HG02884 (cell line): Measurements from ENCODE around the gene CPLX3.
"Not testable (repeated sequence)": the region's sequence is repeated elsewhere in the genome, so short reads cannot be mapped to it uniquely, and the experiment has no call there.

Experiments used
- ATAC-seq: cut with Tn5 transposase; IDR thresholded peaks from one replicate; pipeline ENCODE4 v1.9.1; 2021; ENCODE audit warnings: mild to moderate bottlenecking, moderate library complexity; ENCODE audit not compliant: unreplicated experiment

Gene CPLX3, protein sequence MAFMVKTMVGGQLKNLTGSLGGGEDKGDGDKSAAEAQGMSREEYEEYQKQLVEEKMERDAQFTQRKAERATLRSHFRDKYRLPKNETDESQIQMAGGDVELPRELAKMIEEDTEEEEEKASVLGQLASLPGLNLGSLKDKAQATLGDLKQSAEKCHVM

DNA sequence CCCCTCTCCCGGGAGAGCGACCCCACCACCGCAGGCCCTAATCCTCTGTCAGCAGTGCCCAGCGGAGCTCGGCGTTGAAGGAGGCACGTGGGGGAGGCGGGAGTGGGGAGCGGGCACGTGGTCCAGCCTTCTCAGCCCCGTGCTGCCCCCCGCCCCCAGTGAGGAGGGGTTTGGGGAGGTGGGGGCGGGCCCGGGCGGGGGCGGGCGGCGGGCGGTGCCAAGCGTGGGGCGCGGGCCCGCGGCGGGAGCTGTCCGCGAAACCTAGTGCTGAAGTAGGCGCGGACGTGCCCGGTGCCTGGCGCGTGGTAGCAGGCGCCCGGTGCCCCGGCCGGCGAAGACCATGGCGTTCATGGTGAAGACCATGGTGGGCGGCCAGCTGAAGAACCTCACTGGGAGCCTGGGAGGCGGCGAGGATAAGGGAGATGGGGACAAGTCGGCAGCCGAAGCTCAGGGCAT, at the start of gene CPLX3:
TSS of gene CPLX3 (plus strand) at position 264 of the 456 bp plus-strand sequence. CDS start at position 341, 77 bp downstream.
- no peak for ATAC-seq

DNA sequence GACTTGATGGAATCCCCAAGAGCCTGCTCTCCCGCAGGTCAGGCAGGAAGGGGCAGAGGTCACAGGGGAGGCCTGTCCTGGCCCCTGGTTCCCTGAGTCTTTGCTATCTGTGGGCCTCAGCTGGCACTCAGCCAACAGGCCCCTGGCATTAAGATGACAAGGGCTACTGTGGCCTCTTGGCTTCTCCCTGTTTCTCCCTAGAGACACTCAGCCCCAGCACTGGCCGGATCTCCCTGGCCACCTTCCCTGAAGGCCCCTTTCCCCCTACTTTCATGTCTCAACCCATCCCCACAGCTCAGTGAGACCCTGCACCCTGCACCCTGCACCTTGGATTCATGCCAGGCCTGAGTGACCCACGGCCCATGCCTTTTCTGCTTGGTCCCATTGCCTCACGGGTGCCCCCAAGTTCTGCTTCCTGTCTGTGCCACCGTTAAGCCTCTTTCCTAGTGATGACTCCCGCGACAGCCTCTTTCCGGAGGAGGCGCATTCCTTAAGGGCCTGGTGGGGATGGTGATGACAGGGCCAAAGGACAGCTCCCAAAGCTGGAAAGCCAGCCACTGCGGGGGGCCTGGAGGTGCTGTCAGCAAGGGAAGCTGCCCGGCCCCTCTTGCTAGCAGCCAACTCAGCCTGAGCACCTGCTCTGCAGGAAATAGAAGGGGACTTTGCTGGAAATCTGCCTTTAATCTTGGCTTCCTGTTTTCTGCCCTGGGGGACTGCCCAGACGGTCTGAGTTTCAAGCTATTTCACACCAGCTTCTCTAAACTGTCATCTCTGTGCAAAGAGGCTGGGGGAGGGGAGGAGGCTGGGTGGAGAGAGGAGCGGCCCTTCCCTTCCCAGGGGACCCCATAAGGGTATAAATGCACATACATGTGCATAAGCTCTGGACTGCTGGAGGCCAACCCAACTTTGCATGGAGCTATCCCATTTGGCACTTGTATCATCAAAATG, 49.3 kb upstream of the CPLX3 start:
- no peak for ATAC-seq

DNA sequence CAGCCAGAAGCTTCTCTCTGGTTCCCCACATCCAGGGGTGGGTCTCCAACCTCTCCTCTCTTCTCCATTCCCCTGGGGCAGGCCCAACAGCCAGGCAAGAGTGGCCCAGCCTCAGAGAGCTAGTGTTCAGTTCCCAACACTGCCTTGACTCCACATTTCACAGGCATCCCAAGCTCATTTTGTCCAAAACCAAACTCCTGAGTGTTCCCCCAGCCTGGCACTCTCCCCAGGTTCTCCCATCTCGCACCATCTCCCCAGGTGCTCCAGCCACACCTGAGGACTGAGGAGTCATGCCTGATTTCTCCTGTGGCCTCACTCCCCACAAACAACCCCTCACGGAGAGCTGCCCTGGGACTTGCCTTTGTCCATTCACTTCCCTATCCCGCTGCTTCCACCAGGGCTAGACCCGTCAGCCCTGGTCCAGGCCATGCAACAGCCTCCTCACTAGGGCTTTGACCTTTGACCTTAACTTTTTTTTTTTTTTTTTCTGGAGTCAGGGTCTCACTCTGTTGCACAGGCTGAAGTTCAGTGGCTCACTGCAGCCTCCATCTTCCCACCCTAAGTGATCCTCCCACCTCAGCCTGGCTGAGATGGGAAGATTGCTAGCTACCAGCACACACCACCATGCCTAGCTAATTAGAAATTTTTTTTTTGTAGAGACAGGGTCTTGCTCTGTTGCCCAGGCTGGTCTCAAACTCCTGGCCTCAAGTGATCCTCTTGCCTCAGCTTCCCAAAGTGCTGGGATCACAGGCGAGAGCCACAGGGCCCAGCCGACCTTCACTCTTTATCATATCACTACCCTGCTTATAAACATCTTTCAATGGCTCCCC, 48.4 kb upstream of the CPLX3 start:
- ATAC-seq, result no peak

DNA sequence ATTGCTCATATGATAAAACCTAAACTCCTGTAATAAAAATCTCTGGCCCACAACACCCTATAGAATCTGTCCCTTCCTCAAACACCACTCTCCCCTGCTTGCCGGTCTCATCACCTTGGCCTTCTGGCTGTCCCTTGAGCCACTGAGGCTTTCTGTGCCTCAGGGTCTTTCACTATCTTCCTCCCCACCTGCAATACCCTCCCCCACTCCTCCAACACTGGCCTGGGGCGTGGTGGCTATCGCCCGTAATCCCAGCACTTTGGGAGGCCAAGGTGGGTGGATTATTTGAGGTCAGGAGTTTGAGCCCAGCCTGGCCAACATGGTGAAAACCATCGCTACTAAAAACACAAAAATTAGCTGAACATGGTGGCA, 47.8 kb upstream of the CPLX3 start:
- ATAC-seq, result no peak

DNA sequence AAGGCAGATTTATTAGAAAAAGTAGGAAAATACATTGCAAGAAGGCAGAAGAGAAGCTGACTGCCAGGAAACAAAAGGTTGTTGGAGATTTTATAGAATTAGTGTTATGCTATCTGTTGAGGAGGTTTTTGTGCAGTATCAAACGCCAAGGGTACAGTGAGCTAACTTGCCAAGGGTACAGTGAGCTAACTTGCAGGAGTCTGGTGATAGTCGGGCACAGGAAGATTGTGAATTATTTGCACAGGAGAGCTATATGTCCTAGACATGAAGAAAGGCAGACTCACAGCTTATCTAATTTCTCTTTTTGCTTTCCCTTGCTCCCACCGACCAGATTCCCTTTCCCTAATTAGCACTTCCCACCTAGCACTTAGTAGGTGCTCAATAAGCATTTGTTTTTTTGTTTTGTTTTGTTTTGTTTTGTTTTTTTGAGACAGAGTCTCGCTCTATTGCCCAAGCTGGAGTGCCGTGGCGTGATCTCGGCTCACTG, 47.2 kb upstream of the CPLX3 start:
- no peak for ATAC-seq

DNA sequence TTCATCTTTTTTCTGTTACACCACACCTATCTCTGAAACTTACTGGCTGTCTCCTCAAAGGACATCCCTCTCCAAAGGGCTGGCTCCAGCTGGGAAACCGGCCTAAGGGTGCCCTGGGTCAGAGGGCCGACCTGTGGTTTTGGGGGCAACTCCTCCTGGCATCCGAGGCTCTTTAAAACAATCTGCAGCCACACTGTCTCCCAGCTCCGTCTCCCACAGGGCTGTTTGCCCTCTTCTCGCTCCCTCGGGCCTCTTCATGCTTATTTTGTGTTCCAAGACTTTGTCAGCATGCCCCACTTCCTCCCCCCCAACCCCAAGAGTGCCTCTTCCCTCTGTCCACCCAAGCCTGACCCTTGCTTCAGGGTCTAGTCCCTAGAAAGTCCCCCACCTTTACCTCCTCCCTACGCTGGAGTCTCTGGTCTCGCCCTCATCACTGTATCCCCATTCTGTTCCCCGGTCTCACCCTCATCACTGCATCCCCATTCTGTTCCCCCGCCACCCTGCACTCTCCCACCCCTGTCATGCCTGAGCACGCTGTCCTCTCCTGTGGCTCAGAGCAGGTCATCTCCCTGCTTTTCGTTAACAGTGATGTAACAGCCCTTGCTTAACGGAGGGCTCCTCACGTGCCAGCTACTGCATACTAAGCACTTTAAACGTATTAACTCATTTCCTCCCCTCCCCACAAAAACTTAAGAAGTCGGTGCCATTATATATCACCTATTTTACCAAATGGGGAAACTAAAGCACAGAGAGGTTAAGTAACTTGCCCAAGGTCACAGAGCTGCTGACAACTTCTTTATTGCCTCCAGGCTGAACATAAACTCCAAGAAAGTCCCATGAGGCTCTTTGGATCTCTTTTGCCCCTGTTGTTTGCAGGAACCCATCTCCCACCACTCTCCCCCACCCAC, 45.6 kb upstream of the CPLX3 start:
- no peak for ATAC-seq

DNA sequence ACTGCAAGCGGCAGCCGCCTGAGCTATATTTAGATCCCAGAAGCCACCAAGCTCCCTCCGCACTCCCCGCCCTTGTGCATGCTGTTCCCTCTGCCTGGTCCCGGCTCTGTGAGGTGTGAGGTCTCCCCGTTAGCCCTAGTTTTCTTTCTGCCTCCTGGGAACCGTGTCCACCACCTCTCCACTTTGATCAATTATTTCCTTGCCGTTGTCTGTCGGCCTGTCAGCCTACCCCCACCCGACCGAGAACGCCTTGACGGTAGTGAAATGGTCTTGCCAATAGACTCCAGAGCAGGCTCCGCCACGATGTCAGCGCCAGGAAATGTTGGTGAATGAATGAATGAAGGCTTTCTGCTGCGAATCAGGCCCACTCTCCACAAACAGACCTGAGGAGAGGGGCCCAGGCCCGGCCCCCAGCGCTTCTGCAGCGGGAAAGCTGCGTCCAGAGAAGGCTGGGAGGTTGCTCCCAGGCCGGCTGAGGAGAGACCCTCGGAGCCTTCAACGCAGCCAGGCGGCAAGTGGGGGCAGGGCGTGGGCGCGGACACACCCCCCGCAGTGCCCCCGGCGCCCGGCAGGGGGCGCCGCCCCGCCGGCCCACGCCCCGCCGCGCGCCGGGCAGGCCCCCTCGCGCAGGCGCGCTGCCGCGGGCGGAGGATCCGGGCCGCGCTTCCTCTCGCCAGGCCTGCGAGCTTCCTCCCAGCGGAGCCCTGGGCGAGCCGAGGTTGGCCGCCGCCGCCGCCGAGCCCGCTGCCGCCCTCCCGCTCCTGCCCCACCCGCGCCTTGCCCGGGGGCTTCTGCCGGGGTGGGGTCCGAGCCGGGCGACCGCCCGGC, 44.8 kb upstream of the CPLX3 start, which contains the start of gene CSK:
TSS of gene CSK (plus strand) at position 650 of the 828 bp plus-strand sequence. CDS start 16,218 bp downstream, outside the sequence.
- peak; percentile 29 for ATAC-seq

DNA sequence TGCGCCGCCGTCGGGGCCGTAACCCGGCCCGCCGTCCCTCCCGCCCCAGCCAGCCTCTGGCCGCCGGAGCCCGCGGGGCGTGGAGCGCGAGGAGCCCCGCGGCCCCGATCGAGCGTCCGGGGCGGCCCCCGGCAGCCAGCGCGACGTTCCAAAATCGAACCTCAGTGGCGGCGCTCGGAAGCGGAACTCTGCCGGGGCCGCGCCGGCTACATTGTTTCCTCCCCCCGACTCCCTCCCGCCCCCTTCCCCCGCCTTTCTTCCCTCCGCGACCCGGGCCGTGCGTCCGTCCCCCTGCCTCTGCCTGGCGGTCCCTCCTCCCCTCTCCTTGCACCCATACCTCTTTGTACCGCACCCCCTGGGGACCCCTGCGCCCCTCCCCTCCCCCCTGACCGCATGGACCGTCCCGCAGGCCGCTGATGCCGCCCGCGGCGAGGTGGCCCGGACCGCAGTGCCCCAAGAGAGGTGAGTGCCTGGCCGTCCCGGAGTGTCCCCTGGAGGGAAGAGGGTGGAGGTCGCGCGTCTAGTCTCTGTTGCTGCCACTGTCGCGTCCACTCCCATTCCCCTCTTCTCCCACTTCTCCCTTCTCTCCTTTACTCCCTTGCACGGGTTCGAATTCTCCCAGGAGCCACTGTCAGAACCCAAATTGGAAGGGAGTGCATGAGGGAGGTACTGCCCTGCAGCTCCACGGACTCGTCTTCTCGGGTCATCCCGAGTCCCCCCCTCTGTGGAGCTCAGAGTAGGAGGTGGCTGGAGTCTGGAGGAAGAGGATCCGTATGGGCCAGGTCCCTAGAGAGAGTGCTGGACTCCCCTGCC, 44.0 kb upstream of the CPLX3 start:
- no peak for ATAC-seq

DNA sequence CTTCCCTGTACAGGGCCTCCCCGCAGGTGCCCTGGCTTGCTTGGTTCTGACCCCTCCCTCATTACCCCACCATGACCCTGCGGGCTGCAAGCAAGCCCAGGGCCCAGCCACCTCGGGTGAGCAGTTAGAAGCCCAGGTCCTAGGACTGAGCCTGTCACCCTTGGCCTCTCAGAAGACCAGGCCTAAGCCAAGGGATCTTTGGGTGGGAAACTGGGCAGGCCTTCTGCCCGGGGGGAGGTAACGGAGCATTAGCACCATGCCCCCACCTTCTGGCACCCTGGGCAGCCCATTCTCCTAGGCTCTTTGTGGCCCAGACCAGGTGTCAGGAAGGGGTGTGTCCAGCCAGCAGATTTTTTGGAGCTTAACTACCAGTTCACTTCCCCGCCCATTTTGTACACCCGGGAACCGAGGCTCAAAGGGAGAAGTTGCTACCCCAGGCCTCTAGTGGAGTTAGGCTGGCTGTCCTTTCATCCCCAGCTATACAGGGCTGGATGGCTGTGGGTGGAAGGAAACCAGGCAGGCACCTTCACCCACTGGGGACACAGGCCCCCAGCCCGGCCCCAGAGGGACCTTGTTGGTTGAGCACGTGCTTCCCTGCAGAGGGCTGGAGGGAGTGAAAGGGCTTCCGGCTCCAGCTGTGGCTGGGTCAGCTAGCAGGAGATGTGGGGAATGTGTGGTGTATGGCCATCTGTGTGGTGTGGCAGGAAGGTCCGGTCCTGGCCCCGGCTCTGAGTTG, 43.2 kb upstream of the CPLX3 start:
- no peak for ATAC-seq

DNA sequence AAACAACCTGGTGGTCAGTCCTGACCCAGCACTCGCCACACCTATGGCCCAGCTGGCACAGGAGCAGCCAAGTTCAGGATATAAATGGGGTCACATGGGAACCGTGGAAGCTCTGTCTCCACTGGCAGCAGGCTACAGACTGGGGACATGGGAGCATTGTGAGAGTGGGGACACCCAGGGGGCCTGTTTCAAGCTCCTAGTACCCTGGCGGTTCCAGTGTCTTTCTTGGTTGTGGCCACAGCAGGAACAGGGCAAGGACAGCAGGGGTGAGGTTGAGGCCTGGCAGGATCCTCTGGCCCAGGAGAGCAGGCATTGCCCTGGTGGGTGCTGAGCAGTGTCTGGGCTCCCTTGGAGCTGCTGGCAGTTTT, 42.6 kb upstream of the CPLX3 start:
- no peak for ATAC-seq

DNA sequence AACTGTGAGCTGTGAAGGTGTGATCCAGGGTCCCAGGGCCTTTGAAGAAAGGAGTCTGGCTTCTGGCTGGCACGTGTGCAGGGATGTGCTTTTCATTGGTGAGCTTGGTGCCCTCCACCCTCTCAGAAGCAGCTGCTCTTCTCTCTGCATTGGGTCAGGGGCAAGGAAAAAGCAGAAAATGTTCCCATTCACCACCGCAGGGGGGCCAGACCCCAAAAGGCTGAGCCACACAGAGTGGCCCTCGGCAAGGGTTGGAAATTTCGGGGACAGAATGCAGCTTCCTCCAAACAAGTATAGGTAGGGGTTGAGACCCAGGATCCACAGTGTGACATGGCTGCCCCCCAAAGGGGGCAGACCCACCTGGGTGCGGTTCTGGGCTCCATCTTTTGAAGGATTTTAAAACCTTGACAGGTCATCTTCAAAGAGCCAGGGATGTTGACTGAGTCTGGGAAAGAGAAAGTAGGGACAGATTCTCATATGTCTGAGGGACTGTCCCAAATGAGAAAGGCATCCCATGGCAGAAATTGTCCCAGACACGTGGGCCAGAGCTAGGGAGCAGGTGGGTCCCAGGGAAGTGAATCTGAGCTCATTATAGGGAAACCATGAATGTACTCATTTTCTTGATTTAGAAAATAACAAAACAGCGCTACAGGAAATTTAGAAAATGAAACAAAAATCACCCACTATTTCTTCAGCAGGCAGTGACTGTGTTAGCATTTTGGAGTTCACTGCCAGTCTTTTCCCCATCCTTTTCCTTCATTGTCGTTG, 41.8 kb upstream of the CPLX3 start:
- ATAC-seq, result no peak

DNA sequence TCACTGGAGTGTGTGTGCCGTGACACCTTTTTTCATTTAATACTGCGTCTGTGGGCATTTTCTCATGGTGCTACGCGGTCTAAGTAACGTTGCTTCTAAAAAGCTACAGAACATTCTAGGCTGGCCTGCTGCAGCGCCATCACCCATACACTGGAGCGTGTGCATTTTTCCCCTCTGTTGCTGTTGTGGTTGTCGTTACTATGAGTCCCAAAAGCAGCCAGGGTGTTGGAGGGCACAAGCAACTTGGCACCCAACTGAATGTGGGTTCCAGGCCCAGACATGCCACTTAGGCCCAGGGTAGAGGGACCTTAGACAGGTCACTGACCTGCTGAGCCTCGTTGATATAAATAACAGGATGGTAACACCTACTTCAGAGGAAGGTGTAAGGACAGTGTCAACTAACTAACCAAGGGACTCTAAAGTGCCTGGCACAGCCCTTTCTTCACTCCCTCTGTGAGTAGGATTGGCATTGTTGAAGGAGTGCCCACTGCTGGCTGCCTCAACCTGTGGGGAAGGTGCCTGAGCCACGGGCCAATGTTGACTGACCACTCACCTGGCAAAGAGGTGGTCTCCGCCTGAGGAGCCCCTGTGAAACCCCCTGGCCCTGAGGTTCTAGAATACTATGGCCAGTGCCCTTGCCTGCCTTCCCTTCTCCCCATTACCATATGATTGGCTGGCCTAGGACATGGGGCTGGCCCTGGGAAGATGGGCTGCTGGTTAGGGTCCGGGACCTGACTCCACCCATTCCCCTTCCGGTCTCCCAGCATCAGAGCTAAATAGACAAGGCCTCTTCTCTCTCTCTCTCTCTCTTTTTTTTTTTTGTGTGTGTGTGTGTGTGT, 41.0 kb upstream of the CPLX3 start:
- no peak for ATAC-seq

DNA sequence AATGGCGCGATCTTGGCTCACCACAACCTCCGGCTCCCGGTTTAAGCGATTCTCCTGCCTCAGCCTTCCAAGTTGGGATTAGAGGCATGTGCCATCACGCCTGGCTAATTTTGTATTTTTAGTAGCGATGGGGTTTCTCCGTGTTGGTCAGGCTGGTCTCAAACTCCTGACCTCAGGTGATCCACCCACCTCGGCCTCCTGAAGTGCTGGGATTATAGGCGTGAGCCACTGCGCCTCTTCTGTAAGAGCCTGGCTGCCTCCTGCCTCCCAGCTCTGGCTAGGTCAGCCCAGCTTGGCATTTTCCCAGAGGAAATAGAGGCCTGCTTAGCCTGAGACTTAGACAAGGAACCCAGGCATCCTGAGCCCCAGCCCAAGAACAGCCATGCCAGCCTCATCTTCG, 40.3 kb upstream of the CPLX3 start:
- not testable (repeated sequence) for ATAC-seq

DNA sequence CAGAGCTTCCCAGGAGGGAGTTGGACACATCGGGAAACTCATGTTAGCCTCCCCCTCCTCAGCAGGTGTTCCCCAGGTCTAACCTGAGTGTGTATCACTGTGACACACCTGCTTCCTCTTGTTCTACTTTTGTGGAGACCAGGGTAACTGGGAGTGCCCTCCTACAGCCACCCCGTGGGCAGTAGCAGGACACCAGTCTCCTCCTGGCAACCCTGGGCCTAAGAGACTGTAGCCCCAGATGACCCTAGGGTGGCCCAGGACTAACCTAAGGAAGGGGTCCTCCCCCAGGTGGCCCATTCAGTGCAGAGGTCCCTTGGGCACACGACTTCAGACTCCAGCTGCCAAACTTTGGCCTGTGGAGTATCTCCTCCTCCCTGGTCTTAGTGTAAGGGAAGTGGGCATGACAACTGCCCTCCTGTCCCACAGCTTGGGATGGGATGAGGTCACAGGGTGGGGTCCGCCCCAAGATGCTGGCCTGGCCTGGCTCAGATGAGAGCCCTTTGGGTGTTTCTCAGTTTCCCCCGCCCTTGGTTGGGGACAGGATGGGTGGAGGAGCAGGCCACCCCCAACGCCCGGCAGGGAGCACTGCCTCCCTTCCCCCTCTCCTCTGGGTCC, 39.8 kb upstream of the CPLX3 start:
- ATAC-seq, result no peak

DNA sequence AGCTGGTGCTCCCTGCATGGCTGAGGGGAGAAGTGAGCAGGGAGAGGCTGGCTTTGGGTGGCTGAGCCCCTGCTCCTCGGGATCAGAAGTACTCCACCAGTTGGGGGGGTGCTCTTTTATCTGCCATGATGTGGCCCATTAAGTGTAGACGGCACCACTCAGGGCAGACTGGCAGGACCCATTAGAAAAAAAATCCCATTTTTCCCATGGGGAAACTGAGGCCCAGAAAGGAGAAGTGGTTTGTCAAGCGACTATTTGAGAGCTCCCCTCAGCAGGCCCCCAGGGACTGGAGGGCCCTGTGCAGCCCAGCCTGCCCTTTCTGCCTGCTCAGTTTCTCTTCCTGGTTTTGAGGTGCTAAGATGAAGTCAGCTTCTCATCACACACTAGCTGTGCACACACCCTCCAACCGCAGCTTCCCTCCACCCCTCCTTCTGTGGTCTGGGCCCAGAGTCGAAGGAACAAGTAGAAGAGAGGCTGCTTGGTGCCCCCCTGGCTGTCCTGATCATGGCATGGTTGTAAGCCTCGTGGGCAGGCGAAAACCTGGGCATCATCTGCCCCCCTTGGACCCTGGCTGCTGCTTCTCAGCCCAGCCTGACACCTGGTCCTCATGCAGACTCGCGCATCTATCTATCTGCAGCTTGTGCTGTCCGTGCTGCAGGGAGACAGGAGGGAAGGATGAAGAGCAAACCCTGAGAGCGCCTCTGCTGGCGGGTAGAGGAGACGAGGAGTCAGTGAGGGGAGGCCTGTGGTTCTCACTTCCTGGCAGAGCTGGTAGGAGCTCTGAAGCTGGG, 39.0 kb upstream of the CPLX3 start:
- ATAC-seq, result peak; percentile 40
